Caco-2 (cell line): ENCODE data around the gene INSYN1. TPM values are rescaled to one million over a fixed set of nuclear protein-coding genes. Genes with fewer than 3 reads are reported as not detected.

Experiments
- BruUV-seq: library from RNA; stranded (reverse); fragments of 400-500 nt; replicated peaks from 2 replicates; lab custom pipeline; 2021; lab: Mats Ljungman, UMichigan
- CTCF ChIA-PET: fragments of 300-600 bp; sonication (Branson Sonifier 250); formaldehyde crosslinking; loops from one replicate; lab custom pipeline; 2022; ENCODE audit warnings: antibody characterized with exemption; lab: Charles Lee
- POLR2A ChIA-PET: fragments of 300-600 bp; sonication (Branson Sonifier 250); formaldehyde crosslinking; loops from one replicate; lab custom pipeline; 2022; ENCODE audit warnings: antibody characterized with exemption; lab: Charles Lee
- DNase-seq, 2 experiments: peaks; one replicate each; pipeline versions ENCODE4 v3.0.0 to v3.0.0-alpha.2; 2020 to 2022
- H3K27me3 ChIP-seq: replicated peaks from 2 replicates; pipeline ENCODE4 v1.6.0; 2011; ENCODE audit warnings: low read length; ENCODE audit not compliant: control insufficient read depth, insufficient read depth
- H3K36me3 ChIP-seq: 2 replicates; pipeline ENCODE4 v1.5.1; 2011; ENCODE audit warnings: low read length; ENCODE audit not compliant: control insufficient read depth, insufficient read depth
- H3K4me1 ChIP-seq: fragments of 250-450 bp; sonication (Bioruptor Pico); 2 replicates; pipeline ENCODE4 v1.5.1; 2020; ENCODE audit warnings: mild to moderate bottlenecking
- H3K4me3 ChIP-seq: 2 replicates; pipeline ENCODE4 v1.5.1; 2011; ENCODE audit warnings: low read depth, mild to moderate bottlenecking, control low read depth, low read length
- H3K9me3 ChIP-seq: fragments of 250-450 bp; sonication (Bioruptor Pico); 2 replicates; pipeline ENCODE4 v1.5.1; 2020; ENCODE audit warnings: mild to moderate bottlenecking, moderate library complexity
- H3K27ac Mint-ChIP-seq: one replicate; pipeline ENCODE4 v1.8.0; 2022; ENCODE audit warnings: mixed read lengths; ENCODE audit not compliant: unreplicated experiment
- H3K27me3 Mint-ChIP-seq: one replicate; pipeline ENCODE4 v1.8.0; 2022; ENCODE audit warnings: mixed read lengths; ENCODE audit not compliant: insufficient read depth, unreplicated experiment
- H3K36me3 Mint-ChIP-seq: one replicate; pipeline ENCODE4 v1.8.0; 2022; ENCODE audit warnings: mild to moderate bottlenecking, mixed read lengths; ENCODE audit not compliant: insufficient read depth, unreplicated experiment
- H3K4me1 Mint-ChIP-seq: one replicate; pipeline ENCODE4 v1.8.0; 2022; ENCODE audit warnings: low read depth, mixed read lengths; ENCODE audit not compliant: unreplicated experiment
- H3K4me3 Mint-ChIP-seq: one replicate; pipeline ENCODE4 v1.8.0; 2022; ENCODE audit warnings: mild to moderate bottlenecking, moderate library complexity, mixed read lengths; ENCODE audit not compliant: unreplicated experiment
- H3K9me3 Mint-ChIP-seq: one replicate; pipeline ENCODE4 v1.8.0; 2022; ENCODE audit warnings: mixed read lengths; ENCODE audit not compliant: unreplicated experiment
- CTCF ChIP-seq, 2 experiments: fragments of 200-600 bp in 1 of 2; IDR thresholded peaks; 1 replicate in 1 of 2; 2 replicates in 1 of 2; pipeline versions ENCODE4 v1.5.1 to v1.8.0; 2011 to 2022; ENCODE audit warnings: antibody characterized with exemption in 1 of 2, control low read depth in 1 of 2, inconsistent platforms in 1 of 2, low read depth in 1 of 2, low read length in 1 of 2, mild to moderate bottlenecking in 1 of 2, moderate library complexity in 1 of 2; ENCODE audit not compliant: insufficient read depth in 1 of 2, severe bottlenecking in 1 of 2, unreplicated experiment in 1 of 2
- intact Hi-C: fragments of 100-400 bp; cut with micrococcal nuclease; formaldehyde crosslinking; loops from one replicate; pipeline ENCODE4 v1.10.0; 2022; ENCODE audit not compliant: unreplicated experiment
- total RNA-seq: library from RNA; stranded (reverse); gene quantifications from 2 replicates; pipeline ENCODE4 v1.2.3, GENCODE V29; 2022

Gene INSYN1
- total RNA-seq, 1 experiment from 2014 or later = 0.41 TPM

- Mint-ChIP-seq H3K27me3 (no peaks in the 10 kb centered on the region), H3K36me3 (peaks cover 29% of the 10 kb centered on the region), H3K9me3 (no peaks in the 10 kb centered on the region), H3K4me1 (peaks cover 12% of the 10 kb centered on the region), H3K4me3 (no peak overlapping the region), H3K27ac (no peak overlapping the region)
- no peaks in the 10 kb centered on the region for H3K27me3 ChIP-seq
- intact Hi-C loops = no loop called here
- no peak for TF ChIP-seq CTCF (IDR thresholded peaks at IDR 0.05; ENCODE audit: insufficient read depth in 1 of 2, low read depth in 1 of 2, low read length in 1 of 2, severe bottlenecking in 1 of 2, unreplicated experiment in 1 of 2)
- H3K9me3 ChIP-seq = no peaks in the 10 kb centered on the region
- no TSS peak for BruUV-seq
- ChIA-PET POLR2A (no interaction called here), CTCF (interaction anchor here (0.7 to 4.5 kb wide), 3 partner anchors 8 to 157 kb away, joined by 4 to 33 read pairs (median 5); no protein-coding TSS in a partner anchor)
- H3K4me3 ChIP-seq = no peak overlapping the region
- DNase-seq = no peak
- no peaks in the 10 kb centered on the region for H3K4me1 ChIP-seq
- H3K36me3 ChIP-seq = no peaks in the 10 kb centered on the region
Observed at GRCh38 chr15:73696641-73697001, 56.5 kb downstream of the INSYN1 start.

GRCh38 chr15:73695773-73696640, 57.1 kb downstream of the INSYN1 start:
- Mint-ChIP-seq H3K27me3 (no peaks in the 10 kb centered on the region), H3K27ac (no peak overlapping the region), H3K4me3 (no peak overlapping the region), H3K36me3 (peaks cover 25% of the 10 kb centered on the region), H3K9me3 (no peaks in the 10 kb centered on the region), H3K4me1 (peaks cover 12% of the 10 kb centered on the region)
- BruUV-seq = no TSS peak
- POLR2A ChIA-PET = no interaction called here
- CTCF ChIA-PET = interaction anchor here (1.6 to 4.5 kb wide), 2 partner anchors 9 to 59 kb away, joined by 4 to 33 read pairs; no protein-coding TSS in a partner anchor
- Histone ChIP-seq H3K36me3 (no peaks in the 10 kb centered on the region), H3K4me1 (no peaks in the 10 kb centered on the region), H3K9me3 (no peaks in the 10 kb centered on the region), H3K4me3 (no peak overlapping the region), H3K27me3 (no peaks in the 10 kb centered on the region)
- DNase-seq = no peak
- no peak for TF ChIP-seq CTCF (IDR thresholded peaks at IDR 0.05; ENCODE audit: insufficient read depth in 1 of 2, low read depth in 1 of 2, low read length in 1 of 2, severe bottlenecking in 1 of 2, unreplicated experiment in 1 of 2)
- intact Hi-C loops = no loop called here

- H3K4me3 Mint-ChIP-seq = no peak overlapping the region
- DNase-seq = no peak
- Histone ChIP-seq H3K36me3 (no peaks in the 10 kb centered on the region), H3K9me3 (no peaks in the 10 kb centered on the region), H3K27me3 (no peaks in the 10 kb centered on the region), H3K4me1 (no peaks in the 10 kb centered on the region), H3K4me3 (no peak overlapping the region)
- no peaks in the 10 kb centered on the region for H3K27me3 Mint-ChIP-seq
- ChIA-PET POLR2A (no interaction called here), CTCF (interaction anchor here (1.3 kb wide), 1 partner anchor 58 kb away, joined by 6 read pairs; no protein-coding TSS in a partner anchor)
- no peaks in the 10 kb centered on the region for H3K9me3 Mint-ChIP-seq
- H3K4me1 Mint-ChIP-seq = peaks cover 12% of the 10 kb centered on the region
- no TSS peak for BruUV-seq
- TF ChIP-seq CTCF (IDR thresholded peaks at IDR 0.05; ENCODE audit: insufficient read depth in 1 of 2, low read depth in 1 of 2, low read length in 1 of 2, severe bottlenecking in 1 of 2, unreplicated experiment in 1 of 2) = no peak
- H3K36me3 Mint-ChIP-seq = peaks cover 17% of the 10 kb centered on the region
- intact Hi-C loops = no loop called here
- no peak overlapping the region for H3K27ac Mint-ChIP-seq
Observed at GRCh38 chr15:73694419-73694818, 58.7 kb downstream of the INSYN1 start.
